Activated naive CD4-positive, alpha-beta T cell treated with anti-CD3 and anti-CD28 coated beads, Interleukin-2, amount 50 U/mL, for 72 hours (primary cell): ENCODE measurements around the gene MAMDC2. TPM values are rescaled to one million over a fixed set of nuclear protein-coding genes. Genes with fewer than 3 reads are reported as not detected.
"Not testable (repeated sequence)": the region's sequence is repeated elsewhere in the genome, so short reads cannot be mapped to it uniquely, and the experiment has no call there.

ENCODE experiments used
- ATAC-seq, 2 donors: fragments of 150-1000 bp; cut with Tn5 transposase; 2 replicates each; pipeline ENCODE4 v1.10.0; 2021; ENCODE audit warnings: mild to moderate bottlenecking in 2 of 2, moderate library complexity in 2 of 2
- DNase-seq, 2 donors: peaks; one replicate each; pipeline ENCODE4 v3.0.0; 2021 to 2022; ENCODE audit warnings: low spot score in 2 of 2
- H3K27ac Mint-ChIP-seq, 2 donors: one replicate each; pipeline ENCODE4 v1.8.0; 2022; ENCODE audit warnings: mild to moderate bottlenecking in 2 of 2, mixed read lengths in 2 of 2
- H3K36me3 Mint-ChIP-seq, 2 donors: one replicate each; pipeline ENCODE4 v1.8.0; 2022; ENCODE audit warnings: mixed read lengths in 2 of 2
- H3K9me3 Mint-ChIP-seq, 2 donors: one replicate each; pipeline ENCODE4 v1.8.0; 2022; ENCODE audit warnings: mixed read lengths in 2 of 2
- total RNA-seq, 2 donors: library from RNA; stranded (reverse); gene quantifications; one replicate each; pipeline ENCODE4 v1.2.3, GENCODE V29; 2022

The MAMDC2 gene
- total RNA-seq, 2 donors from 2014 or later: not detected

DNA sequence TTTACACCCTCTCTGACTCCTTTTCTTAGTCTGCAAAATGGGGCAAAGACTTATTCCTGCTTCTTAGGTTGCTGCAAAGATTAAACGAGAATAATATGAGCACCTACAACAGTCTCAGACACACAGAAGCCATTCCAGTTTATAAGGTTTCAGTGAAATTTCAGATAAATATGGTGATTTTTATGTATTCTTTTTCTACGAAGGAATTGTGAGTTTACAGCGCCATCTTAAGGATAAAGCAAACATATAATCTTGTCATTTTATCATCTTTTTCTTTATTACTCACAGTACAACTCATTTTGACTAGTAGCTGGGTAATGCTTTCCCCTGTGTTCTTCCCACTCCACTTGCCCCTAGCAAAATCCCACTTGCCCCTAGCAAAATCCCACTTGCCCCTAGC is 185.9 kb downstream of the MAMDC2 start:
- ATAC-seq (no peak), DNase-seq (no peak)
- Mint-ChIP-seq H3K9me3 (no peaks in the 10 kb centered on the region), H3K27ac (no peak overlapping the region), H3K36me3 (no peaks in the 10 kb centered on the region)

DNA sequence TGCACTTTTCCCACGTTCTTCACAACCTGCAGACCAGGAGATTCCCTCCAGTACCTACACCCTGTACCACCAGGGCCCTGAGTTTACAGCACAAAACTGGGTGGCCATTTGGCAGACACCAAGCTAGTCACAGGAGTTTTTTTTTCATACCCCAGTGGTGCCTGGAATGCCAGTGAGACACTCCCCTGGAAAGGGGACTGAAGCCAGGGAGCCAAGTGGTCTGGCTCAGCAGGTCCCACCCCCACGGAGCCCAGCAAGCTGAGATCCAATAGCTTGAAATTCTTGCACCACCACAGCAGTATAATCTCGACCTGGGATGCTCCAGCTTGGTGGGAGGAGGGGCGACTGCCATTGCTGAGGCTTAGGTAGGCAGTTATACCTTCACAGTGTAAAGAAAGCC is 188.8 kb downstream of the MAMDC2 start:
- peaks cover 6 to 14% of the 10 kb centered on the region in 2 donors for H3K36me3 Mint-ChIP-seq
- ATAC-seq: no peak
- H3K9me3 Mint-ChIP-seq: peaks cover 4 to 10% of the 10 kb centered on the region in 2 donors
- no peak for DNase-seq
- H3K27ac Mint-ChIP-seq: no peak overlapping the region

- peaks cover 6 to 14% of the 10 kb centered on the region in 2 donors for H3K36me3 Mint-ChIP-seq
- not testable (repeated sequence) for DNase-seq, H3K9me3 Mint-ChIP-seq, H3K27ac Mint-ChIP-seq, ATAC-seq
These were observed 190.6 kb downstream of the MAMDC2 start for GRCh38 chr9:70234208-70234607.

- H3K27ac Mint-ChIP-seq, H3K36me3 Mint-ChIP-seq, ATAC-seq, DNase-seq, H3K9me3 Mint-ChIP-seq: not testable (repeated sequence)
These were observed 202.3 kb downstream of the MAMDC2 start for GRCh38 chr9:70245952-70246351.

GRCh38 chr9:70250221-70250620 is 206.6 kb downstream of the MAMDC2 start:
- Mint-ChIP-seq H3K27ac (no peak overlapping the region), H3K36me3 (no peaks in the 10 kb centered on the region)
- ATAC-seq: no peak

DNA sequence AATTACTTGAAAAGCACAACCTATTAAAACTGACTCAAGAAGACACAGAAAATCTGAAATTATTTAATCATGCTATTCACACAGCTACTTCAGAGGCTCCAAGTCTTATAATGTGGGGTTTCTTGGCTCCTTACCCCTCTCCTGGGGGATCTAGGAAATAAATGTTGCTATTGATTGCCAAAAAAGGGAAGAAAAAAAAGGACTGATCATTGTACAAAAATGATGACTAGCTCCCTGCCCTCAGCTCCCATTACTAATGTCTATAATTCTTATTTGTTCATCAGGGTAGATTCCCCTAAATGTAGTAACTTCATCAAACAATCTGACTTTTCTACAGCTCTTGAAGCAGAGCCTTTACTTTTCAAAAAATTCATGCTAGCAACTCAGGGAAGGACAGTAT is 211.8 kb downstream of the MAMDC2 start:
- DNase-seq: no peak
- Mint-ChIP-seq H3K36me3 (peaks cover 16 to 25% of the 10 kb centered on the region in 2 donors), H3K27ac (no peak overlapping the region), H3K9me3 (no peaks in the 10 kb centered on the region)
- ATAC-seq: no peak

More at GRCh38 chr9:70250221-70250620, 206.6 kb downstream of the MAMDC2 start:
- DNase-seq: no peak
- no peaks in the 10 kb centered on the region for H3K9me3 Mint-ChIP-seq

- DNase-seq (no peak), ATAC-seq (no peak)
- H3K27ac Mint-ChIP-seq: no peak overlapping the region
- peaks cover 23 to 31% of the 10 kb centered on the region in 2 donors for H3K36me3 Mint-ChIP-seq
- H3K9me3 Mint-ChIP-seq: no peaks in the 10 kb centered on the region
These were observed 212.5 kb downstream of the MAMDC2 start for GRCh38 chr9:70256123-70256551.

- H3K36me3 Mint-ChIP-seq: peaks cover 36 to 45% of the 10 kb centered on the region in 2 donors
- H3K9me3 Mint-ChIP-seq: no peaks in the 10 kb centered on the region
- no peak for DNase-seq
- H3K27ac Mint-ChIP-seq: peak overlapping the region; percentile 61 to 95
- ATAC-seq: no peak
These were observed 213.9 kb downstream of the MAMDC2 start for GRCh38 chr9:70257502-70257901.

DNA sequence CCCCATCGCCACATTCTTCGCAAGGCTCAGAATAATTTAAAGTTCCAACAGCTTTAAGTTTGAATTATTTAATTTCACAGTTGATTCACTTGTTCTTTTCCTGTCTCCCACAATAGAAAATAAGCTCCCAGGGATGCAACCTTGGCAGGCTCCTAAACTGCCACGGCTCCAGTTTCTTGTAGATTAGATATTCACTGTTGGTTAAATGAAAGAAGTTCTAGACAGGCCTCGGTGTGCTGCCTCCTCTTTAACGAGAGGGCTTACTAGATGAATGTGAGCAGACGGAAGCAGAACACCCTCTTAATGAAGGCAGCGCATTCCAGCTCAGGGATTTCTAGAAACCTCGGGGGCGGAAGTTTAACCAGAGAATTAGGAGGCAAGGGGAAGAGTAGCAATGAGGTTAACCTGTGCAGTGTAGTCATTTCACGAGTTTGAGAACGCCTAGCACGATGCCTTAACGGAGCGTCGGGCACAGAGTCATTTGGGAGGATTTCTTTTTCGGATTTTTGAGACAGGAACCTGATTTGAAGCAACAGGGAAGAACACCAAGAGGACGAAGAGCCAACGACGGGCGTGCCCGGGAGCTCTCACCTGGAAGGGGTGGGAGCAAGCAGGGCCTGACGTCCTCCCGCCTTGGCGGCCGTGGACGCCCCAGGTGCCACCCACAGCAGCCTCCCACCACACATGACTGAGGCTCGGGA is 214.5 kb downstream of the MAMDC2 start:
- H3K36me3 Mint-ChIP-seq: peaks cover 39 to 47% of the 10 kb centered on the region in 2 donors
- H3K9me3 Mint-ChIP-seq: no peaks in the 10 kb centered on the region
- H3K27ac Mint-ChIP-seq: peak overlapping the region; percentile 95 to 98
- DNase-seq: peak in 1 of 2 donors; percentile 66
- ATAC-seq: peak; percentile 64 to 67

- H3K9me3 Mint-ChIP-seq: no peaks in the 10 kb centered on the region
- peak; percentile 90 to 91 for DNase-seq
- H3K27ac Mint-ChIP-seq: peak within 1 kb of the TSS; percentile 95 to 98
- ATAC-seq: peak; percentile 81 to 90
- peaks cover 39 to 47% of the 10 kb centered on the region in 2 donors for H3K36me3 Mint-ChIP-seq
These were observed 215.3 kb downstream of the MAMDC2 start, which contains the start of gene SMC5 for GRCh38 chr9:70258692-70259511. SMC5 (plus strand) TSS chr9:70258978; CDS start chr9:70259079, 101 bp downstream.

- no peaks in the 10 kb centered on the region for H3K9me3 Mint-ChIP-seq
- H3K27ac Mint-ChIP-seq: peak overlapping the region; percentile 93 to 95
- ATAC-seq (no peak), DNase-seq (no peak)
- H3K36me3 Mint-ChIP-seq: peaks cover 41 to 47% of the 10 kb centered on the region in 2 donors
These were observed 215.8 kb downstream of the MAMDC2 start for GRCh38 chr9:70259512-70259802.

GRCh38 chr9:70260007-70260443 is 216.4 kb downstream of the MAMDC2 start:
- no peak for ATAC-seq
- peaks cover 47 to 51% of the 10 kb centered on the region in 2 donors for H3K36me3 Mint-ChIP-seq
- peak overlapping the region; percentile 93 to 95 for H3K27ac Mint-ChIP-seq
- no peaks in the 10 kb centered on the region for H3K9me3 Mint-ChIP-seq
- DNase-seq: no peak

- ATAC-seq (no peak), DNase-seq (no peak)
- H3K27ac Mint-ChIP-seq: peak overlapping the region; percentile 2 to 95
- H3K36me3 Mint-ChIP-seq: peaks cover 48 to 52% of the 10 kb centered on the region in 2 donors
- H3K9me3 Mint-ChIP-seq: no peaks in the 10 kb centered on the region
These were observed 217.0 kb downstream of the MAMDC2 start for GRCh38 chr9:70260606-70261005.

DNA sequence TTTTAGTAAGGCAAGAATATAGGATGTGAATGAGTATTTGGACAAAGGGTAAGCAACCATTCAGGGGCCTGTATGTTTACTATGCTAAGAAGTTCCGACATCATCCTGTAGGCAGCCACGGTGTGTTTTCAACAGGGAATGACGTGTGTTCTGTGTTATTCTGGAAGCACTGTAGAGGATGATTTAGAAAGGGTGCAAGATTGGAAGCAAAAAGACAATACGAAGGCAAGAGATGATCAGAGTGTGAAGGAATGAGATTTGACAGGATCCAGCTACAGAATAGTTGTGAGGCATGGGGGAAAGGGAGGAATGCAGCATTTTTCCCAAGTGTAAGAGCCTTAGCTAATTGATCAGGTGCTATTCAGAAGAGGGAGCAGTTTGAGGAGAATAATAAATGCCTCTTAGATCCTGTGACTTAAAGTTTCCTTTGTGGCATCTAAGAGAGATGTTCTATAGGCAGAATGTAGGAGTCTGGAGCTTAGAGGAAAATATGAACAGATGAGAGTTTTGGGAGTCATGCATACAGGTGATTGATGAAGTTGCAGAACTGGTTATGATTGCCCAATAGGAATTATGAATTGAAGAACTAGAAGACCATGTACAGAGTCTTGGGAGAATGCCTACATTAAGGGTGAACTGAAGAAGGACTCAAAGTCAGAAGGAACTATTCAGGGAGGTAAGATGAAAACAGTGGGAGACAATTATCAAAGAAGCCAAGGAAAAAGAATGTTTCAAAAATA is 217.7 kb downstream of the MAMDC2 start:
- Mint-ChIP-seq H3K36me3 (peaks cover 48 to 52% of the 10 kb centered on the region in 2 donors), H3K27ac (peak overlapping the region in 1 of 2 donors; percentile 33), H3K9me3 (no peaks in the 10 kb centered on the region)
- DNase-seq (no peak), ATAC-seq (no peak)

DNA sequence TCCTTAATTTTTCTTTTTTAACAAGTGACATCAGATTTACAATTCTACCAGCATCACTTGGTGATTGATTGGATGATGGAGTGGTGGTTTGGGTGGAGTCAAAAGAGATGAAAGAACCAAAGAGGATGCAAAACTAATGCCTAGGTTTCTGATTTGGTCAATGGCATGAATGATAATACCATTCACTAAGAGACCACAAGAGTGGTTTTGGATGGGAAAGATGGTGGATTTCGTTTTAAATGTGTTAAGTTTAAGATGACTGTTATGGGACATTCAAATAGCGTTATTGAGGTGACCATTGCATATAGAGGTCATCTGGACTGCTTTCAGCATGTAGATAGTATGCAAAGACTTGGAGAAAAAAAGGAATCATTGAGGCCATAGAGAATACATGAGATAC is 218.7 kb downstream of the MAMDC2 start:
- no peak for DNase-seq
- peaks cover 49 to 52% of the 10 kb centered on the region in 2 donors for H3K36me3 Mint-ChIP-seq
- H3K27ac Mint-ChIP-seq: peak overlapping the region in 1 of 2 donors; percentile 33
- no peak for ATAC-seq
- no peaks in the 10 kb centered on the region for H3K9me3 Mint-ChIP-seq

DNA sequence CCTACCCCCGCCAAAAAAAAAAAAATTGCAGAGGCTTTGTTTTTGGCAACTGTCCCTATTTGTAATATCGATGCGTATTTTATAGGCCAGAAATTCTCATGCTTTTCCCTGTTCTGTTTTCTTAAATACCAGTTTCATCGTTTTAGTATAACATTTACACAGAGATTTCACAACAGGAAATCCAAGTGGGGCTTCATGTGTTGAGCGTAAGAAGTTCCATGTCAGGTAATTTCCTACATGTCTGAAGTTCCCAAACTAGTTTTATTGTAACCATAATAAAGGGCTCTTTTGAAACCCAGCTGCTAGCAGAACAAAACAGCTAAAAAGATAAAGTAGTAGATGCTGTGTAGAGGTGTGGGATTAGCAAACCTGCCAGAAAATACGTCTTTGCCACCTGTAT is 219.3 kb downstream of the MAMDC2 start:
- Mint-ChIP-seq H3K9me3 (no peaks in the 10 kb centered on the region), H3K36me3 (peaks cover 50 to 54% of the 10 kb centered on the region in 2 donors), H3K27ac (peak overlapping the region in 1 of 2 donors; percentile 33)
- DNase-seq (no peak), ATAC-seq (no peak)

GRCh38 chr9:70263421-70263820 is 219.8 kb downstream of the MAMDC2 start:
- DNase-seq (no peak), ATAC-seq (no peak)
- peaks cover 46 to 54% of the 10 kb centered on the region in 2 donors for H3K36me3 Mint-ChIP-seq
- H3K27ac Mint-ChIP-seq: no peak overlapping the region
- H3K9me3 Mint-ChIP-seq: no peaks in the 10 kb centered on the region
